IMR-90 (cell line): ENCODE data around the gene NPHS1. TPM values are rescaled to one million over a fixed set of nuclear protein-coding genes. Genes with fewer than 3 reads are reported as not detected.

Experiments
- ATAC-seq: fragments of 200-7000 bp; cut with Tn5 transposase; 2 replicates; pipeline ENCODE4 v1.9.1; 2020; ENCODE audit warnings: low read depth, mild to moderate bottlenecking, moderate library complexity
- BruUV-seq: library from RNA; stranded (reverse); fragments of 400-500 nt; replicated peaks from 2 replicates; lab custom pipeline; 2021; lab: Mats Ljungman, UMichigan
- CTCF ChIA-PET: fragments of 300-600 bp; formaldehyde crosslinking; extraction: SDS; loops from one replicate; lab custom pipeline; 2021; ENCODE audit warnings: antibody characterized with exemption; lab: Yijun Ruan, JAX
- POLR2A ChIA-PET: fragments of 300-600 bp; sonication (Branson Sonifier 250); formaldehyde crosslinking; loops from one replicate; lab custom pipeline; 2022; ENCODE audit warnings: antibody characterized with exemption; ENCODE audit not compliant: unreplicated experiment; lab: Charles Lee
- DNase-seq: peaks from one replicate; pipeline ENCODE4 v3.0.0; 2013
- H2AFZ ChIP-seq: replicated peaks from 2 replicates; pipeline ENCODE3; 2013; ENCODE audit warnings: low read length, mild to moderate bottlenecking; ENCODE audit not compliant: poor library complexity
- H2AK5ac ChIP-seq: 2 replicates; pipeline ENCODE4 v1.6.1; 2013; ENCODE audit warnings: low read depth, low read length, inconsistent platforms
- H2AK9ac ChIP-seq: replicated peaks from 2 replicates; pipeline ENCODE3; 2013; ENCODE audit warnings: mild to moderate bottlenecking, low read depth, low read length, moderate library complexity; ENCODE audit not compliant: poor library complexity
- H2BK120ac ChIP-seq: 2 replicates; pipeline ENCODE4 v1.6.1; 2013; ENCODE audit warnings: low read depth, low read length, inconsistent platforms
- H2BK15ac ChIP-seq: 3 replicates; pipeline ENCODE4 v1.6.1; 2013; ENCODE audit warnings: low read depth, low read length, inconsistent platforms
- H2BK20ac ChIP-seq: 2 replicates; pipeline ENCODE4 v1.6.1; 2013; ENCODE audit warnings: low read depth, mild to moderate bottlenecking, inconsistent platforms, low read length, moderate library complexity
- H2BK5ac ChIP-seq: 2 replicates; pipeline ENCODE4 v1.6.1; 2013; ENCODE audit warnings: mild to moderate bottlenecking, low read depth, low read length, inconsistent platforms; ENCODE audit not compliant: poor library complexity, severe bottlenecking
- H3K14ac ChIP-seq: replicated peaks from 2 replicates; pipeline ENCODE4 v1.6.1; 2013; ENCODE audit warnings: low read depth, low read length, inconsistent platforms
- H3K18ac ChIP-seq: 2 replicates; pipeline ENCODE4 v1.6.1; 2013; ENCODE audit warnings: low read depth, low read length, control low read depth
- H3K23ac ChIP-seq: 2 replicates; pipeline ENCODE4 v1.6.1; 2013; ENCODE audit warnings: low read depth, low read length, inconsistent platforms
- H3K27ac ChIP-seq: 2 replicates; pipeline ENCODE4 v1.5.1; 2013; ENCODE audit warnings: mild to moderate bottlenecking, control low read depth, low read length; ENCODE audit not compliant: insufficient read depth
- H3K27me3 ChIP-seq: 2 replicates; pipeline ENCODE4 v1.6.1; 2013; ENCODE audit warnings: low read length; ENCODE audit not compliant: control insufficient read depth, insufficient read depth
- H3K36me3 ChIP-seq: 2 replicates; pipeline ENCODE4 v1.6.1; 2013; ENCODE audit warnings: low read length, mixed read lengths; ENCODE audit not compliant: control insufficient read depth, insufficient read depth
- H3K4ac ChIP-seq: 2 replicates; pipeline ENCODE4 v1.6.1; 2013; ENCODE audit warnings: low read depth, low read length, inconsistent platforms
- H3K4me1 ChIP-seq: 2 replicates; pipeline ENCODE4 v1.6.1; 2013; ENCODE audit warnings: low read length, mixed read lengths; ENCODE audit not compliant: control insufficient read depth, insufficient read depth
- H3K4me2 ChIP-seq: 2 replicates; pipeline ENCODE4 v1.6.1; 2013; ENCODE audit warnings: low read depth, mild to moderate bottlenecking, control low read depth, low read length, moderate library complexity
- H3K4me3 ChIP-seq: 2 replicates; pipeline ENCODE4 v1.5.1; 2013; ENCODE audit warnings: low read depth, mild to moderate bottlenecking, control low read depth, low read length, moderate library complexity; ENCODE audit not compliant: insufficient read depth
- H3K56ac ChIP-seq: 2 replicates; pipeline ENCODE4 v1.6.1; 2013; ENCODE audit warnings: low read length, inconsistent platforms; ENCODE audit not compliant: insufficient read depth; ENCODE audit errors: extremely low read depth
- H3K79me1 ChIP-seq, 2 experiments: 2 replicates each; pipeline ENCODE4 v1.6.1; 2013; ENCODE audit warnings: low read length in 2 of 2, inconsistent platforms in 1 of 2, low read depth in 1 of 2
- H3K9ac ChIP-seq: 2 replicates; pipeline ENCODE4 v1.6.1; 2013; ENCODE audit warnings: low read depth, low read length, control low read depth
- H3K9me1 ChIP-seq: 2 replicates; pipeline ENCODE4 v1.6.1; 2013; ENCODE audit warnings: low read length, inconsistent platforms; ENCODE audit not compliant: insufficient read depth
- H3K9me3 ChIP-seq: 2 replicates; pipeline ENCODE4 v1.6.1; 2013; ENCODE audit warnings: low read length; ENCODE audit not compliant: control insufficient read depth, insufficient read depth
- H4K20me1 ChIP-seq: 2 replicates; pipeline ENCODE4 v1.6.1; 2013; ENCODE audit warnings: low read length, inconsistent platforms; ENCODE audit not compliant: insufficient read depth
- H4K5ac ChIP-seq: 2 replicates; pipeline ENCODE4 v1.6.1; 2013; ENCODE audit warnings: mild to moderate bottlenecking, low read depth, low read length, control low read depth
- H4K8ac ChIP-seq, 2 experiments: 2 replicates each; pipeline ENCODE4 v1.6.1; 2013; ENCODE audit warnings: low read depth in 2 of 2, low read length in 2 of 2, control low read depth in 1 of 2, inconsistent platforms in 1 of 2
- H4K91ac ChIP-seq: 2 replicates; pipeline ENCODE4 v1.6.1; 2013; ENCODE audit warnings: low read depth, low read length, inconsistent platforms; ENCODE audit not compliant: insufficient read depth
- BHLHE40 ChIP-seq: fragments of 150-350 bp; IDR thresholded peaks from 2 replicates; pipeline ENCODE4 v1.6.1; 2016; ENCODE audit warnings: mild to moderate bottlenecking, low read depth, low read length
- CEBPB ChIP-seq: IDR thresholded peaks from 2 replicates; pipeline ENCODE4 v1.6.1; 2012; ENCODE audit warnings: low read depth, low read length, improper control_type of control experiment
- FOS ChIP-seq: fragments of 150-350 bp; IDR thresholded peaks from 2 replicates; pipeline ENCODE4 v1.6.1; 2016; ENCODE audit warnings: low read depth, low read length
- MAFK ChIP-seq: IDR thresholded peaks from 2 replicates; pipeline ENCODE4 v1.6.1; 2012; ENCODE audit warnings: low read depth, low read length, improper control_type of control experiment
- MAZ ChIP-seq: IDR thresholded peaks from 2 replicates; pipeline ENCODE4 v1.6.1; 2012; ENCODE audit warnings: low read depth, mild to moderate bottlenecking, low read length, improper control_type of control experiment, moderate library complexity, borderline replicate concordance
- MXI1 ChIP-seq: IDR thresholded peaks from 2 replicates; pipeline ENCODE4 v1.6.1; 2012; ENCODE audit warnings: low read depth, mild to moderate bottlenecking, low read length, moderate library complexity, borderline replicate concordance
- NFE2L2 ChIP-seq: fragments of 150-350 bp; IDR thresholded peaks from 2 replicates; pipeline ENCODE4 v1.6.1; 2016; ENCODE audit warnings: low read depth, mild to moderate bottlenecking, low read length
- POLR2A ChIP-seq: IDR thresholded peaks from 2 replicates; pipeline ENCODE4 v1.6.1; 2012; ENCODE audit warnings: mild to moderate bottlenecking, low read depth, low read length
- RAD21 ChIP-seq: IDR thresholded peaks from 2 replicates; pipeline ENCODE4 v1.6.1; 2012; ENCODE audit warnings: low read length, improper control_type of control experiment
- RCOR1 ChIP-seq: IDR thresholded peaks from 2 replicates; pipeline ENCODE4 v1.6.1; 2012; ENCODE audit warnings: mild to moderate bottlenecking, low read length, improper control_type of control experiment; ENCODE audit not compliant: insufficient replicate concordance
- WGBS, 2 experiments: methylation state at CpG; one replicate each; pipeline versions ENCODE4 v1.1.5 to v1.1.7; 2013; ENCODE audit warnings: missing lambda C conversion rate in 2 of 2; ENCODE audit not compliant: insufficient read length in 1 of 2; ENCODE audit errors: extremely low coverage in 2 of 2; 5-methylcytosine and 5-hydroxymethylcytosine counted together
- dilution Hi-C: fragments of 300-500 bp; cut with HindIII; formaldehyde crosslinking; loops from one replicate; pipeline ENCODE4 v1.14.3; 2018; ENCODE audit warnings: low sequenced_read_pairs; ENCODE audit not compliant: unreplicated experiment
- in situ Hi-C: fragments of 300-500 bp; cut with MboI; formaldehyde crosslinking; loops from 3 replicates; pipeline ENCODE4 v1.14.3; 2019; ENCODE audit warnings: low sequenced_read_pairs, inconsistent platforms, mixed read lengths
- intact Hi-C: fragments of 100-400 bp; cut with micrococcal nuclease; formaldehyde crosslinking; loops from 2 replicates; pipeline ENCODE4 v1.10.0; 2022
- polyA plus RNA-seq, 3 experiments: library from polyadenylated mRNA; depleted of rRNA; stranded (reverse); fragments of >200 nt; gene quantifications; 2 replicates each; pipeline ENCODE4 v1.2.3, GENCODE V29; 2012; ENCODE audit warnings: low replicate concordance in 1 of 3
- total RNA-seq: library from RNA; depleted of rRNA; stranded (reverse); fragments of >200 nt; gene quantifications from 2 replicates; pipeline ENCODE4 v1.2.3, GENCODE V29; 2012
- TF ChIP-seq, protein P1 (sequence below): fragments of 150-350 bp; IDR thresholded peaks from 2 replicates; pipeline ENCODE4 v1.6.1; 2017; ENCODE audit warnings: mild to moderate bottlenecking, antibody characterized with exemption, low read length, low read depth

The NPHS1 gene
- total and polyA plus RNA-seq, 2 of the 4 experiments (the other 2 are of a cell fraction): not detected

DNA sequence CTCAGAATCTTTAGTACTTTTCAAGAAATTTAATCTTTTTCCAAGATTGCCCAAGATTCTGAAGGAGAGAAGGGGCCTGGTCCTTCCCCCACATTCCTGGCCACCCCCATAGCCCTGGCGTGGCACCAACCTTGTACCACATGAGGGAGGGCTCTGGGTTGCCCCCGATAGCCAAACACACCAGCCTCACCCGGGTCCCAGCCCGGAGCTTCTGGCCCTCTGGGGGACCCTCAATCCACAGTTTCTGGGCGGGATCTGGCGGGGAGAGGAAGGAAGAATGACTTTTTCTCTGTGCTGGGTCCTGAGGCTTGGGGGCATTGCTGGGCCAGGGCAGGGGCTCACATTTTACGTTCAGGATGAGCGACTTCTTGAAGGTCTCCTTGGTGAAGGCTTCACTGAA is 4.4 kb downstream of the NPHS1 start:
- TF ChIP-seq, protein P1, sequence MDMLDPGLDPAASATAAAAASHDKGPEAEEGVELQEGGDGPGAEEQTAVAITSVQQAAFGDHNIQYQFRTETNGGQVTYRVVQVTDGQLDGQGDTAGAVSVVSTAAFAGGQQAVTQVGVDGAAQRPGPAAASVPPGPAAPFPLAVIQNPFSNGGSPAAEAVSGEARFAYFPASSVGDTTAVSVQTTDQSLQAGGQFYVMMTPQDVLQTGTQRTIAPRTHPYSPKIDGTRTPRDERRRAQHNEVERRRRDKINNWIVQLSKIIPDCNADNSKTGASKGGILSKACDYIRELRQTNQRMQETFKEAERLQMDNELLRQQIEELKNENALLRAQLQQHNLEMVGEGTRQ: no peak
- TF ChIP-seq MXI1 (no peak), FOS (no peak), MAZ (no peak), CEBPB (no peak), MAFK (no peak), BHLHE40 (no peak), RCOR1 (no peak), POLR2A (no peak), RAD21 (no peak), NFE2L2 (no peak)
- Histone ChIP-seq H3K9ac (no peak overlapping the region), H4K91ac (no peak overlapping the region), H3K4me3 (no peak overlapping the region), H2BK20ac (no peak overlapping the region), H2AFZ (no peak overlapping the region), H3K4me1 (peaks cover 4% of the 10 kb centered on the region; the same call in 1 of the 2 replicates), H3K9me1 (no peaks in the 10 kb centered on the region), H2AK5ac (no peak overlapping the region), H3K9me3 (peaks cover 7% of the 10 kb centered on the region; the same call in 1 of the 2 replicates), H3K79me1 (no peaks in the 10 kb centered on the region), H3K14ac (no peak overlapping the region), H3K4ac (no peak overlapping the region), H3K27ac (no peak overlapping the region), H4K20me1 (no peaks in the 10 kb centered on the region), H3K56ac (no peak overlapping the region), H3K27me3 (peaks cover 75% of the 10 kb centered on the region), H4K5ac (no peak overlapping the region), H3K4me2 (no peak overlapping the region), H3K23ac (no peak overlapping the region), H2AK9ac (no peak overlapping the region), H3K18ac (no peak overlapping the region), H2BK15ac (no peak overlapping the region), H2BK5ac (no peak overlapping the region), H4K8ac (no peak overlapping the region), H3K36me3 (no peaks in the 10 kb centered on the region), H2BK120ac (no peak overlapping the region)
- dilution Hi-C loops: no loop called here
- no peak for ATAC-seq
- ChIA-PET POLR2A (no interaction called here), CTCF (interaction anchor here (0.6 kb wide), 1 partner anchor 12 kb away, joined by 3 read pairs; no protein-coding TSS in a partner anchor)
- in situ Hi-C loops: no loop called here
- intact Hi-C loops: no loop called here
- 47% methylated on average over 2 of the region's 8 CpGs; no CpG with 5 or more reads in 1 of the 2 experiments for WGBS, 2 experiments
- DNase-seq: no peak
- no TSS peak for BruUV-seq
